IMR-90 (cell line): ENCODE data around the gene ARHGEF7. TPM values are rescaled to one million over a fixed set of nuclear protein-coding genes. Genes with fewer than 3 reads are reported as not detected.

Experiments used
- ATAC-seq: fragments of 200-7000 bp; cut with Tn5 transposase; 2 replicates; pipeline ENCODE4 v1.9.1; 2020; ENCODE audit warnings: low read depth, mild to moderate bottlenecking, moderate library complexity
- BruUV-seq: library from RNA; stranded (reverse); fragments of 400-500 nt; replicated peaks from 2 replicates; lab custom pipeline; 2021; lab: Mats Ljungman, UMichigan
- CTCF ChIA-PET: fragments of 300-600 bp; formaldehyde crosslinking; extraction: SDS; loops from one replicate; lab custom pipeline; 2021; ENCODE audit warnings: antibody characterized with exemption; lab: Yijun Ruan, JAX
- POLR2A ChIA-PET: fragments of 300-600 bp; sonication (Branson Sonifier 250); formaldehyde crosslinking; loops from one replicate; lab custom pipeline; 2022; ENCODE audit warnings: antibody characterized with exemption; ENCODE audit not compliant: unreplicated experiment; lab: Charles Lee
- DNase-seq: peaks from one replicate; pipeline ENCODE4 v3.0.0; 2013
- H2AFZ ChIP-seq: replicated peaks from 2 replicates; pipeline ENCODE3; 2013; ENCODE audit warnings: low read length, mild to moderate bottlenecking; ENCODE audit not compliant: poor library complexity
- H2AK5ac ChIP-seq: 2 replicates; pipeline ENCODE4 v1.6.1; 2013; ENCODE audit warnings: low read depth, low read length, inconsistent platforms
- H2AK9ac ChIP-seq: replicated peaks from 2 replicates; pipeline ENCODE3; 2013; ENCODE audit warnings: mild to moderate bottlenecking, low read depth, low read length, moderate library complexity; ENCODE audit not compliant: poor library complexity
- H2BK120ac ChIP-seq: 2 replicates; pipeline ENCODE4 v1.6.1; 2013; ENCODE audit warnings: low read depth, low read length, inconsistent platforms
- H2BK15ac ChIP-seq: 3 replicates; pipeline ENCODE4 v1.6.1; 2013; ENCODE audit warnings: low read depth, low read length, inconsistent platforms
- H2BK20ac ChIP-seq: 2 replicates; pipeline ENCODE4 v1.6.1; 2013; ENCODE audit warnings: low read depth, mild to moderate bottlenecking, inconsistent platforms, low read length, moderate library complexity
- H2BK5ac ChIP-seq: 2 replicates; pipeline ENCODE4 v1.6.1; 2013; ENCODE audit warnings: mild to moderate bottlenecking, low read depth, low read length, inconsistent platforms; ENCODE audit not compliant: poor library complexity, severe bottlenecking
- H3K14ac ChIP-seq: replicated peaks from 2 replicates; pipeline ENCODE4 v1.6.1; 2013; ENCODE audit warnings: low read depth, low read length, inconsistent platforms
- H3K18ac ChIP-seq: 2 replicates; pipeline ENCODE4 v1.6.1; 2013; ENCODE audit warnings: low read depth, low read length, control low read depth
- H3K23ac ChIP-seq: 2 replicates; pipeline ENCODE4 v1.6.1; 2013; ENCODE audit warnings: low read depth, low read length, inconsistent platforms
- H3K27ac ChIP-seq: 2 replicates; pipeline ENCODE4 v1.5.1; 2013; ENCODE audit warnings: mild to moderate bottlenecking, control low read depth, low read length; ENCODE audit not compliant: insufficient read depth
- H3K27me3 ChIP-seq: 2 replicates; pipeline ENCODE4 v1.6.1; 2013; ENCODE audit warnings: low read length; ENCODE audit not compliant: control insufficient read depth, insufficient read depth
- H3K36me3 ChIP-seq: 2 replicates; pipeline ENCODE4 v1.6.1; 2013; ENCODE audit warnings: low read length, mixed read lengths; ENCODE audit not compliant: control insufficient read depth, insufficient read depth
- H3K4ac ChIP-seq: 2 replicates; pipeline ENCODE4 v1.6.1; 2013; ENCODE audit warnings: low read depth, low read length, inconsistent platforms
- H3K4me1 ChIP-seq: 2 replicates; pipeline ENCODE4 v1.6.1; 2013; ENCODE audit warnings: low read length, mixed read lengths; ENCODE audit not compliant: control insufficient read depth, insufficient read depth
- H3K4me2 ChIP-seq: 2 replicates; pipeline ENCODE4 v1.6.1; 2013; ENCODE audit warnings: low read depth, mild to moderate bottlenecking, control low read depth, low read length, moderate library complexity
- H3K4me3 ChIP-seq: 2 replicates; pipeline ENCODE4 v1.5.1; 2013; ENCODE audit warnings: low read depth, mild to moderate bottlenecking, control low read depth, low read length, moderate library complexity; ENCODE audit not compliant: insufficient read depth
- H3K56ac ChIP-seq: 2 replicates; pipeline ENCODE4 v1.6.1; 2013; ENCODE audit warnings: low read length, inconsistent platforms; ENCODE audit not compliant: insufficient read depth; ENCODE audit errors: extremely low read depth
- H3K79me1 ChIP-seq, 2 experiments: 2 replicates each; pipeline ENCODE4 v1.6.1; 2013; ENCODE audit warnings: low read length in 2 of 2, inconsistent platforms in 1 of 2, low read depth in 1 of 2
- H3K9ac ChIP-seq: 2 replicates; pipeline ENCODE4 v1.6.1; 2013; ENCODE audit warnings: low read depth, low read length, control low read depth
- H3K9me1 ChIP-seq: 2 replicates; pipeline ENCODE4 v1.6.1; 2013; ENCODE audit warnings: low read length, inconsistent platforms; ENCODE audit not compliant: insufficient read depth
- H3K9me3 ChIP-seq: 2 replicates; pipeline ENCODE4 v1.6.1; 2013; ENCODE audit warnings: low read length; ENCODE audit not compliant: control insufficient read depth, insufficient read depth
- H4K20me1 ChIP-seq: 2 replicates; pipeline ENCODE4 v1.6.1; 2013; ENCODE audit warnings: low read length, inconsistent platforms; ENCODE audit not compliant: insufficient read depth
- H4K5ac ChIP-seq: 2 replicates; pipeline ENCODE4 v1.6.1; 2013; ENCODE audit warnings: mild to moderate bottlenecking, low read depth, low read length, control low read depth
- H4K8ac ChIP-seq, 2 experiments: 2 replicates each; pipeline ENCODE4 v1.6.1; 2013; ENCODE audit warnings: low read depth in 2 of 2, low read length in 2 of 2, control low read depth in 1 of 2, inconsistent platforms in 1 of 2
- H4K91ac ChIP-seq: 2 replicates; pipeline ENCODE4 v1.6.1; 2013; ENCODE audit warnings: low read depth, low read length, inconsistent platforms; ENCODE audit not compliant: insufficient read depth
- BHLHE40 ChIP-seq: fragments of 150-350 bp; IDR thresholded peaks from 2 replicates; pipeline ENCODE4 v1.6.1; 2016; ENCODE audit warnings: mild to moderate bottlenecking, low read depth, low read length
- CEBPB ChIP-seq: IDR thresholded peaks from 2 replicates; pipeline ENCODE4 v1.6.1; 2012; ENCODE audit warnings: low read depth, low read length, improper control_type of control experiment
- CHD1 ChIP-seq: IDR thresholded peaks from 2 replicates; pipeline ENCODE4 v1.6.1; 2012; ENCODE audit warnings: low read depth, low read length, improper control_type of control experiment
- CTCF ChIP-seq: conservative IDR thresholded peaks from 2 replicates; pipeline ENCODE4 v1.5.1; 2012; ENCODE audit warnings: mild to moderate bottlenecking, low read depth, low read length, improper control_type of control experiment
- ELK1 ChIP-seq: fragments of 150-350 bp; IDR thresholded peaks from 2 replicates; pipeline ENCODE4 v1.6.1; 2016; ENCODE audit warnings: low read depth, mild to moderate bottlenecking, low read length, moderate library complexity, borderline replicate concordance
- FOS ChIP-seq: fragments of 150-350 bp; IDR thresholded peaks from 2 replicates; pipeline ENCODE4 v1.6.1; 2016; ENCODE audit warnings: low read depth, low read length
- MAFK ChIP-seq: IDR thresholded peaks from 2 replicates; pipeline ENCODE4 v1.6.1; 2012; ENCODE audit warnings: low read depth, low read length, improper control_type of control experiment
- MAZ ChIP-seq: IDR thresholded peaks from 2 replicates; pipeline ENCODE4 v1.6.1; 2012; ENCODE audit warnings: low read depth, mild to moderate bottlenecking, low read length, improper control_type of control experiment, moderate library complexity, borderline replicate concordance
- MXI1 ChIP-seq: IDR thresholded peaks from 2 replicates; pipeline ENCODE4 v1.6.1; 2012; ENCODE audit warnings: low read depth, mild to moderate bottlenecking, low read length, moderate library complexity, borderline replicate concordance
- NFE2L2 ChIP-seq: fragments of 150-350 bp; IDR thresholded peaks from 2 replicates; pipeline ENCODE4 v1.6.1; 2016; ENCODE audit warnings: low read depth, mild to moderate bottlenecking, low read length
- POLR2A ChIP-seq: IDR thresholded peaks from 2 replicates; pipeline ENCODE4 v1.6.1; 2012; ENCODE audit warnings: mild to moderate bottlenecking, low read depth, low read length
- RAD21 ChIP-seq: IDR thresholded peaks from 2 replicates; pipeline ENCODE4 v1.6.1; 2012; ENCODE audit warnings: low read length, improper control_type of control experiment
- RCOR1 ChIP-seq: IDR thresholded peaks from 2 replicates; pipeline ENCODE4 v1.6.1; 2012; ENCODE audit warnings: mild to moderate bottlenecking, low read length, improper control_type of control experiment; ENCODE audit not compliant: insufficient replicate concordance
- RFX5 ChIP-seq: IDR thresholded peaks from 2 replicates; pipeline ENCODE4 v1.8.0; 2012; ENCODE audit warnings: low read depth, mild to moderate bottlenecking, low read length, moderate library complexity
- SMC3 ChIP-seq: fragments of 150-350 bp; IDR thresholded peaks from 2 replicates; pipeline ENCODE4 v1.6.1; 2016; ENCODE audit warnings: low read depth, mild to moderate bottlenecking, antibody characterized with exemption, low read length, moderate library complexity
- USF2 ChIP-seq: fragments of 150-350 bp; IDR thresholded peaks from 2 replicates; pipeline ENCODE4 v1.6.1; 2017; ENCODE audit warnings: mild to moderate bottlenecking, antibody characterized with exemption, low read length, low read depth
- WGBS, 2 experiments: methylation state at CpG; one replicate each; pipeline versions ENCODE4 v1.1.5 to v1.1.7; 2013; ENCODE audit warnings: missing lambda C conversion rate in 2 of 2; ENCODE audit not compliant: insufficient read length in 1 of 2; ENCODE audit errors: extremely low coverage in 2 of 2; 5-methylcytosine and 5-hydroxymethylcytosine counted together
- dilution Hi-C: fragments of 300-500 bp; cut with HindIII; formaldehyde crosslinking; loops from one replicate; pipeline ENCODE4 v1.14.3; 2018; ENCODE audit warnings: low sequenced_read_pairs; ENCODE audit not compliant: unreplicated experiment
- in situ Hi-C: fragments of 300-500 bp; cut with MboI; formaldehyde crosslinking; loops from 3 replicates; pipeline ENCODE4 v1.14.3; 2019; ENCODE audit warnings: low sequenced_read_pairs, inconsistent platforms, mixed read lengths
- intact Hi-C: fragments of 100-400 bp; cut with micrococcal nuclease; formaldehyde crosslinking; loops from 2 replicates; pipeline ENCODE4 v1.10.0; 2022
- polyA plus RNA-seq, 3 experiments: library from polyadenylated mRNA; depleted of rRNA; stranded (reverse); fragments of >200 nt; gene quantifications; 2 replicates each; pipeline ENCODE4 v1.2.3, GENCODE V29; 2012; ENCODE audit warnings: low replicate concordance in 1 of 3
- total RNA-seq: library from RNA; depleted of rRNA; stranded (reverse); fragments of >200 nt; gene quantifications from 2 replicates; pipeline ENCODE4 v1.2.3, GENCODE V29; 2012

Gene ARHGEF7
- total and polyA plus RNA-seq, 2 of the 4 experiments (the other 2 are of a cell fraction), result 32.9 to 59.0 TPM

- peaks cover 3% of the 10 kb centered on the region; the same call in 1 of the 2 replicates for H4K20me1 ChIP-seq
- H3K4me1 ChIP-seq, result no peaks in the 10 kb centered on the region
- H3K18ac ChIP-seq, result no peak overlapping the region
- no peak overlapping the region for H3K23ac ChIP-seq
- no peak overlapping the region for H4K91ac ChIP-seq
- no peak overlapping the region for H2AK5ac ChIP-seq
- intact Hi-C loops (no loop called here), in situ Hi-C loops (no loop called here), dilution Hi-C loops (no loop called here)
- no peak overlapping the region for H3K4me3 ChIP-seq
- H3K27me3 ChIP-seq, result no peaks in the 10 kb centered on the region
- H3K56ac ChIP-seq, result no peak overlapping the region
- peaks cover 2% of the 10 kb centered on the region; the same call in 1 of the 2 replicates for H3K9me1 ChIP-seq
- peaks cover 31% of the 10 kb centered on the region for H3K36me3 ChIP-seq
- H2BK5ac ChIP-seq, result no peak overlapping the region
- ChIA-PET CTCF (no interaction called here), POLR2A (no interaction called here)
- no peak overlapping the region for H2BK20ac ChIP-seq
- no peak overlapping the region for H2AK9ac ChIP-seq
- no CpG with 5 or more reads among the region's 8 CpGs for WGBS, 2 experiments
- H3K4me2 ChIP-seq, result no peak overlapping the region
- no peak overlapping the region for H4K8ac ChIP-seq
- no peak overlapping the region for H2BK15ac ChIP-seq
- DNase-seq (no peak), ATAC-seq (no peak)
- TF ChIP-seq SMC3, result no peak
- TF ChIP-seq RCOR1, result no peak
- TF ChIP-seq MAZ, result no peak
- TF ChIP-seq RFX5, result no peak
- no peak for TF ChIP-seq MAFK
- TF ChIP-seq BHLHE40, result no peak
- TF ChIP-seq ELK1, result no peak
- TF ChIP-seq CTCF, result no peak
- TF ChIP-seq NFE2L2, result no peak
- TF ChIP-seq CEBPB, result no peak
- TF ChIP-seq USF2, result no peak
- no peak for TF ChIP-seq RAD21
- no peak for TF ChIP-seq CHD1
- TF ChIP-seq MXI1, result no peak
- no peak for TF ChIP-seq FOS
- TF ChIP-seq POLR2A, result no peak
- H2BK120ac ChIP-seq, result no peak overlapping the region
- no peaks in the 10 kb centered on the region for H3K9me3 ChIP-seq
- no peak overlapping the region for H3K14ac ChIP-seq
- no peak overlapping the region for H3K27ac ChIP-seq
- H4K5ac ChIP-seq, result no peak overlapping the region
- H2AFZ ChIP-seq, result no peak overlapping the region
- H3K4ac ChIP-seq, result no peak overlapping the region
- no TSS peak for BruUV-seq
- H3K79me1 ChIP-seq, result peaks cover 31 to 52% of the 10 kb centered on the region in 2 experiments
- no peak overlapping the region for H3K9ac ChIP-seq
These were observed 127.5 kb downstream of the ARHGEF7 start for GRCh38 chr13:111242585-111242984.
